ENCODE data around the gene ROCK2. TPM values are rescaled to one million over a fixed set of nuclear protein-coding genes. Genes with fewer than 3 reads are reported as not detected.

ROCK2 gene
- polyA plus RNA-seq, 2 of the 4 experiments (the other 2 are of a cell fraction) = 34.0 to 38.7 TPM

- 83% methylated on average over 6 of the region's 6 CpGs for WGBS (ENCODE audit: missing lambda C conversion rate)
- no peak for FAIRE-seq
- no peak for TF ChIP-seq ZC3H11A (IDR thresholded peaks at IDR 0.05)
- TF ChIP-seq TFCP2L1 (CRISPR knock-in tag; IDR thresholded peaks at IDR 0.05) = no peak
- no peak for TF ChIP-seq ZNF302 (CRISPR knock-in tag; IDR thresholded peaks at IDR 0.05)
- no peak for TF ChIP-seq JUN (IDR thresholded peaks at IDR 0.05)
- no peak for TF ChIP-seq ZFP36 (IDR thresholded peaks at IDR 0.05; ENCODE audit: borderline replicate concordance, partially characterized antibody)
- no peak for TF ChIP-seq POLR2A (IDR thresholded peaks at IDR 0.05; ENCODE audit: low read length)
- no peak for TF ChIP-seq TP53 (CRISPR knock-in tag; IDR thresholded peaks at IDR 0.05)
- no peak for TF ChIP-seq BCL3 (IDR thresholded peaks at IDR 0.05)
- TF ChIP-seq PBX3 (IDR thresholded peaks at IDR 0.05) = no peak
- no peak for TF ChIP-seq RARB (CRISPR knock-in tag; IDR thresholded peaks at IDR 0.05)
- TF ChIP-seq FOSL2 (IDR thresholded peaks at IDR 0.05) = no peak
- TF ChIP-seq FOSL2 (CRISPR knock-in tag; IDR thresholded peaks at IDR 0.05) = no peak
- H3K4me1 ChIP-seq = peaks cover 12% of the 10 kb centered on the region; the same call in 2 of the 3 replicates
- POLR2A ChIA-PET = interaction anchor here (0.7 kb wide), 1 partner anchor 255 kb away, joined by 11 read pairs; no protein-coding TSS in a partner anchor
- H3K4me3 ChIP-seq = no peak overlapping the region
- DNase-seq (ENCODE audit: low read depth in 1 of 2, low spot score in 1 of 2) = no peak
- no peak overlapping the region for H3K4me2 ChIP-seq
- ATAC-seq = no peak; a peak in 1 of 6 replicates
- no peaks in the 10 kb centered on the region for H3K9me3 ChIP-seq
- H3K27ac ChIP-seq = no peak overlapping the region
- CTCF ChIA-PET = no interaction called here
Observed at GRCh38 chr2:11275910-11276309, 68.5 kb downstream of the ROCK2 start.

GRCh38 chr2:11270891-11271290, 73.5 kb downstream of the ROCK2 start:
- WGBS (ENCODE audit: missing lambda C conversion rate) = 86% methylated on average over 2 of the region's 2 CpGs
- Histone ChIP-seq H3K4me1 (peaks cover 12% of the 10 kb centered on the region; the same call in 2 of the 3 replicates), H3K4me2 (no peak overlapping the region), H3K4me3 (no peak overlapping the region), H3K27ac (no peak overlapping the region), H3K9me3 (no peaks in the 10 kb centered on the region)
- no peak for TF ChIP-seq REST (IDR thresholded peaks at IDR 0.05)
- no peak for TF ChIP-seq ELK1 (IDR thresholded peaks at IDR 0.05; ENCODE audit: low read depth, low read length)
- no peak for TF ChIP-seq RFX5 (IDR thresholded peaks at IDR 0.05)
- ATAC-seq (peak in 1 of 2 experiments; percentile 51; a peak in 3 of 6 replicates), DNase-seq (ENCODE audit: low read depth in 1 of 2, low spot score in 1 of 2) (no peak), FAIRE-seq (no peak)
- ChIA-PET POLR2A (no interaction called here), CTCF (interaction anchor here (1.3 kb wide), 1 partner anchor 141 kb away, joined by 3 read pairs; no protein-coding TSS in a partner anchor)

- no peak overlapping the region for H3K4me3 ChIP-seq
- CTCF ChIA-PET = interaction anchor here (1.1 to 1.3 kb wide), 2 partner anchors 21 to 33 kb away, joined by 3 to 4 read pairs; no protein-coding TSS in a partner anchor
- 93% methylated on average over 3 of the region's 3 CpGs for WGBS (ENCODE audit: missing lambda C conversion rate)
- no peak overlapping the region for H3K27ac ChIP-seq
- FAIRE-seq = no peak
- no peak for DNase-seq (ENCODE audit: low read depth in 1 of 2, low spot score in 1 of 2)
- H3K9me3 ChIP-seq = no peaks in the 10 kb centered on the region
- no peak overlapping the region for H3K4me2 ChIP-seq
- H3K4me1 ChIP-seq = peaks cover 7% of the 10 kb centered on the region; the same call in 2 of the 3 replicates
- ATAC-seq = no peak
- TF ChIP-seq EP300 (IDR thresholded peaks at IDR 0.05) (no peak), EHF (CRISPR knock-in tag; IDR thresholded peaks at IDR 0.05) (no peak), ZSCAN20 (CRISPR knock-in tag; IDR thresholded peaks at IDR 0.05) (no peak), BHLHE40 (IDR thresholded peaks at IDR 0.05; ENCODE audit: low read depth, low read length) (no peak), HOXB5 (CRISPR knock-in tag; IDR thresholded peaks at IDR 0.05) (no peak), CEBPB (IDR thresholded peaks at IDR 0.05) (no peak)
- POLR2A ChIA-PET = no interaction called here
Observed at GRCh38 chr2:11267931-11268330, 76.5 kb downstream of the ROCK2 start.
